Naive thymus-derived CD8-positive, alpha-beta T cell (primary cell): ENCODE data around the gene ZNF180. TPM values are rescaled to one million over a fixed set of nuclear protein-coding genes. Genes with fewer than 3 reads are reported as not detected.
"Not testable (repeated sequence)": the region's sequence is repeated elsewhere in the genome, so short reads cannot be mapped to it uniquely, and the experiment has no call there.

Experiments
- ATAC-seq, 2 donors: fragments of 150-1000 bp; cut with Tn5 transposase in 1 of 2; sonication (Bioruptor Pico), chemical (Tn5 transposase) in 1 of 2; 1 replicate in 1 of 2; 2 replicates in 1 of 2; pipeline ENCODE4 v1.10.0; 2021; ENCODE audit warnings: mild to moderate bottlenecking in 2 of 2, moderate library complexity in 2 of 2
- POLR2A ChIA-PET: fragments of 350-600 bp; sonication (Branson Sonifier 250); formaldehyde crosslinking; loops from one replicate; lab custom pipeline; 2021; ENCODE audit warnings: antibody characterized with exemption; lab: Charles Lee
- DNase-seq, 10 donors: peaks; one replicate each; pipeline versions ENCODE4 v3.0.0 to v3.0.0-alpha.2; 2020 to 2022
- H3K27ac Mint-ChIP-seq, 10 donors: one replicate each; pipeline ENCODE4 v1.8.0; 2020 to 2022; ENCODE audit warnings: mild to moderate bottlenecking in 10 of 10, mixed read lengths in 10 of 10, moderate library complexity in 4 of 10, inconsistent platforms in 1 of 10
- H3K27me3 Mint-ChIP-seq, 5 donors: one replicate each; pipeline ENCODE4 v1.8.0; 2021 to 2022; ENCODE audit warnings: mixed read lengths in 5 of 5
- H3K36me3 Mint-ChIP-seq, 3 donors: one replicate each; pipeline ENCODE4 v1.8.0; 2020 to 2022; ENCODE audit warnings: mixed read lengths in 3 of 3, mild to moderate bottlenecking in 2 of 3, inconsistent platforms in 1 of 3
- H3K4me1 Mint-ChIP-seq, 4 donors: one replicate each; pipeline ENCODE4 v1.8.0; 2021 to 2022; ENCODE audit warnings: mixed read lengths in 4 of 4
- H3K4me3 Mint-ChIP-seq, 10 donors: one replicate each; pipeline ENCODE4 v1.8.0; 2020 to 2022; ENCODE audit warnings: mild to moderate bottlenecking in 10 of 10, mixed read lengths in 10 of 10, moderate library complexity in 6 of 10, inconsistent platforms in 1 of 10
- H3K9me3 Mint-ChIP-seq, 9 donors: one replicate each; pipeline ENCODE4 v1.8.0; 2020 to 2022; ENCODE audit warnings: mixed read lengths in 9 of 9, mild to moderate bottlenecking in 3 of 9, inconsistent platforms in 1 of 9, moderate library complexity in 1 of 9
- polyA plus RNA-seq, 3 donors: library from polyadenylated mRNA; unstranded; fragments of 300-500 nt; fragmentation: Illumina TruSeq; gene quantifications; one replicate each; pipeline ENCODE4 v1.2.3, GENCODE V29; 2021
- total RNA-seq, 8 experiments: library from RNA in 2 of 8; stranded (reverse) in 2 of 8; gene quantifications; one replicate each; pipeline ENCODE4 v1.2.3 and lab custom pipeline; 2021 to 2026

The ZNF180 gene
- total RNA-seq (10 to 100 TPM; 15.6 to 17.0 TPM), polyA plus RNA-seq (10 to 100 TPM in 1 of 3 donors, 1 to 10 TPM in 2; 6.5 to 10.4 (median 7.4) TPM), total RNA-seq (lab: John Stamatoyannopoulos, UW) (14.1 to 46.1 (median 25.2) reads per million in 6 experiments)

DNA sequence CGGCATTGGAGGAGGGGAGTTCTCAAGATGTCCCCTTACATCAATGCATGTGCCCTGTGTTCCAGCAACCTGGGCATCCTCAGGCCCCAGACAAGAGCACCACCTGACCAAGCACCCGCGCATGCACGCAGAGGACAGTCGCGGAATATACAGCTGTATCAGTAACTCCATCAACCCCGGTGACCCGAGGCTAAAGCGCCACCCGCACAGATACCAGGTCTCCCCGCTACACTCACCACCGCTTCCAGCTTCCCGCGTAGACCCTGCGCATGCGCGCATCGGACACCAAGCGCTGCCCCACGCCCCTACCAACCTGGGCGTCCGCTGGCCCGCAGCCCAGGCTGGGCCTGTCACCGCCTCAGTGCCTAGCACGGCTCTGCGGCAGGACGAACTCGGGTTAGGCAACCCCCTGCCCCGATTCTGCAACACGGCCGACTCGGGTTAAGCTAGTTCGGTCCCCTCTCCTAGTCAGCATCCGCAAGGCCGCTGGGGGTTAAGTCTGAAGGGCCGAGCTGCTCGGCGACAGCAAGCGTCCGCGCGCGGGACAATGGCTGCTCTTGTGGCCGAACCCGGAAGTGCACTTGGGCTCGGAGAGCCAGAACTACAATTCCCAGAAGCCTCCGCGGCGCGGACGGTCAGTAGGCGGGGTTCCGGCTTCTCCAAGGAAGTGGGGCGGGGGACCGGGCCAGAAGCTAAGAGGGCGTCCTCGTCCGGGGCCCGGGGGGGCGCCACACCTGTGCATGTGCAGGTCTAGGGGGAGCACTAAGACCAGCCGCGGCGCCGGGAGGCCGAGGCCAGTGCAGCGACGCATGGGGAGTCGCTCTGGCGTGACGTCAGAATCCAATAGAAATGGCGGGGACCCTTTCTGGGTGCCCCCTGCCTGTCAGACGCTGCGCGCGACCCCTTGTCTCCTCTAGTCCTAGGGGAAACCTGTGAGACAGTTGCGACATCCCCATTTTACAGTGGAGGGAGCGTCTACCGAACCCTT, at the start of gene ZNF180:
TSS of gene ZNF180 (minus strand) at position 561 of the 988 bp plus-strand sequence. CDS start 3,188 bp downstream, outside the sequence.
- ATAC-seq, result peak; percentile 92 to 95
- peak; percentile 92 to 98 (median 94) for DNase-seq
- peaks cover 13 to 89% (median 61%) of the 10 kb centered on the region in 9 donors for H3K9me3 Mint-ChIP-seq
- H3K27ac Mint-ChIP-seq, result peak within 1 kb of the TSS; percentile 81 to 97 (median 94)
- peaks cover 4 to 17% (median 7%) of the 10 kb centered on the region in 5 donors for H3K27me3 Mint-ChIP-seq
- peaks cover 29 to 35% (median 33%) of the 10 kb centered on the region in 4 donors for H3K4me1 Mint-ChIP-seq
- peak within 1 kb of the TSS; percentile 92 to 98 (median 95) for H3K4me3 Mint-ChIP-seq
- H3K36me3 Mint-ChIP-seq, result peaks cover 44 to 64% (median 60%) of the 10 kb centered on the region in 3 donors
- POLR2A ChIA-PET, result interaction anchor here (0.9 to 1.5 kb wide), 10 partner anchors 10 to 497 kb away, joined by 3 to 9 read pairs (median 4); partner anchors contain the start of genes ZNF226 and ZNF227

DNA sequence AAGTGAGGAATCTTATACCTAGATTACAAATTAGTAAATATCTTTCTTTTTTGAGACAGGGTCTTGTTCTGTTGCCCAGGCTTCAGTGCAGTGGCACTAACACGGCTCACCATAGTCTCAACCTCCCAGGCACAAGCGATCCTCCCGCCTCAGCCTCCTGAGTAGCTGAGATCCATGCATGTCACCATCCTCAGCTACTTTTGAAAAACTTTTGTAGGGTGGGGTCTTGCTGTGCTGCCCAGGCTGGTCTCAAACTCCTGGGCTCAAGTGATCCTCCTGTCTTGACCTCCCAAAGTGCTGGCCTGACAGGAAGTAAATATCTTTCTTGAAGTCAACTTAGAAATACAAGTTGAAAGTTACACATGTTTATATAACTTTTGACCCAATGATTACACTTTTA, 49.2 kb upstream of the ZNF180 start:
- ATAC-seq (no peak), DNase-seq (no peak)
- Mint-ChIP-seq H3K4me3 (no peak overlapping the region), H3K9me3 (peaks cover 3 to 36% (median 15%) of the 10 kb centered on the region in 9 donors), H3K4me1 (peaks cover 0 to 6% (median 0%) of the 10 kb centered on the region in 4 donors), H3K27me3 (peaks cover 15 to 23% (median 18%) of the 10 kb centered on the region in 5 donors), H3K36me3 (peaks cover 0 to 12% (median 9%) of the 10 kb centered on the region in 3 donors), H3K27ac (no peak overlapping the region)
- POLR2A ChIA-PET, result no interaction called here

DNA sequence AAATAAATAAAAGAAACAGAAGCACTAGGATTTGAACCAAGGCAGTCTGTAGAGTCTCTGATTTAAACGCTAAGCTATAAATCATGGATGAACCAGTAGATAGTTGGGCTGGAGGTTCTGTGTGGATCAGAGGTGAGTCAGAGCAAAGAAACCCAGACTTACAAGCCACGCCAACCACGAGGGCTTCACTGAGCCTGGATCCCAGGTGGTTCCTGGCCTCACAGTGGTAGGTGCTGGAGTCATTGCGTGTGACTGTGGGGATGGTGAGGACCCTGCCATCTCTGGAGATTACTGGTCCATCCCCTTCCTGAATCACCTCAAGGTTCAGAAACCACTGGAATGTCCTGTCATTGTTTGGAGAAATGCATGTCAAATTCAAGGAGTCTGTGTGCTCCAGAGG, 48.4 kb upstream of the ZNF180 start:
- ATAC-seq, result no peak
- peaks cover 20 to 26% (median 20%) of the 10 kb centered on the region in 5 donors for H3K27me3 Mint-ChIP-seq
- no peak for DNase-seq
- no peak overlapping the region for H3K27ac Mint-ChIP-seq
- H3K4me1 Mint-ChIP-seq, result peaks cover 0 to 6% (median 0%) of the 10 kb centered on the region in 4 donors
- H3K9me3 Mint-ChIP-seq, result peaks cover 5 to 39% (median 14%) of the 10 kb centered on the region in 9 donors
- POLR2A ChIA-PET, result no interaction called here
- no peak overlapping the region for H3K4me3 Mint-ChIP-seq
- peaks cover 0 to 19% (median 9%) of the 10 kb centered on the region in 3 donors for H3K36me3 Mint-ChIP-seq

DNA sequence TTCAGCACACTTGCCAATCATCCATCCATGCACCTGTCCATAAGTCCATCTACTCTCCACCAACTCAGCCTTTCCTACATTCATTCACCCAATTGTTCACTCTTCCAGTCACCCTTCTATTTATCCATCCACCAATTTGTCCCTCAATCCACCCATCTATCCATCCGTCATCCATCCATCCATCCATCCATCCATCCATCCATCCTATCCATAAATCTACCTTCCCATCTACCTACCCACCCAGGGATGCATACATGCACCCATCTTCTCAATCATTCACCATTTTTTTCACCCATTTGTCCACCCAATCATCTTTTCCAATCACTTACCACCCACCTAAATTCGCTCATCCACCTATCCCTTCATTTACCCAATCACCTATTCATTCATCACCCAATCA, 43.7 kb upstream of the ZNF180 start:
- Mint-ChIP-seq H3K9me3 (peaks cover 2 to 47% (median 18%) of the 10 kb centered on the region in 9 donors), H3K4me1 (no peaks in the 10 kb centered on the region), H3K36me3 (peaks cover 2 to 24% (median 6%) of the 10 kb centered on the region in 3 donors), H3K27me3 (peaks cover 18 to 55% (median 37%) of the 10 kb centered on the region in 5 donors), H3K4me3 (no peak overlapping the region), H3K27ac (no peak overlapping the region)
- ATAC-seq, result no peak
- DNase-seq, result no peak
- POLR2A ChIA-PET, result no interaction called here

DNA sequence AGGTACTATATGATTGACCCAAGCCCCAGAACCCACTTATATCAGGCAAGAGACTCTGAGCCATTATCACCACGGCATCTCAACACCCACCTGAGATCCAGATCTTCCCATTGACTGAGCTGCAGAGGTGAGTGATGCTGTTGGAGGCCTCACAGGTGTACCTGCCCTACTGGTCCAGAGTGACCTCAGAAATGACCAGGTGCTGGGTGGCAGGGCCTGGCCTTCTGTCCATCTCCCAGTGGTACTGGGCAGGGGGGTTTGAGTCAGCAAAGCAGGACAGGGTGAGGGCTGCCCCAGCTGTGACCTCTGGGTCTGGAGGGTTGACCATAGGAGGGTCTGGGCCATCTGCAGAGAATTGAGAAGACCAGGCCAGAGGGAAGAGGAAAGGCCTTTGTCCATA, 42.3 kb upstream of the ZNF180 start:
- Mint-ChIP-seq H3K4me1 (no peaks in the 10 kb centered on the region), H3K27ac (no peak overlapping the region), H3K36me3 (peaks cover 2 to 27% (median 6%) of the 10 kb centered on the region in 3 donors), H3K27me3 (peaks cover 22 to 66% (median 40%) of the 10 kb centered on the region in 5 donors), H3K9me3 (peaks cover 2 to 48% (median 22%) of the 10 kb centered on the region in 9 donors), H3K4me3 (no peak overlapping the region)
- ATAC-seq (no peak), DNase-seq (no peak)
- POLR2A ChIA-PET, result no interaction called here

DNA sequence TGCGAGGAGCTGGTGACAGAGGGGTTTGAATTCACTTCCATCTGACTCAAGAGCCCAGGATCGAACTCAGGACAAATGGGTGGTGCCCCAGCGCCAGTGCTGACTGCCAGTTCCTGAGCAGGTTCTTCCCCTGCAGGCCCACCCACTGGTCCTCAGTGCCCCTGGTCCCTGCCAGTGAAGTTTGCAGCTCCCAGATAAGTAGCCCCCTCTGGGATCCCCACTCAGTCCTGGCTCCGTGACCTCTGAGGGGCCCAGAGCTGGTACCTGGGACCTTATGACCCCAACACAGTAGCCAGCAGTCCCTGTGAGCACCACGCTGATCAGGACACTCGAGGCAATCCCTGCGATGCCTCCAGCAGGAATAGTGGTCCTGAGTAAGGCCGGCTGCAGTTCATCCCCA, 40.4 kb upstream of the ZNF180 start:
- POLR2A ChIA-PET, result no interaction called here
- ATAC-seq, result no peak
- Mint-ChIP-seq H3K27me3 (peaks cover 27 to 76% (median 47%) of the 10 kb centered on the region in 5 donors), H3K4me3 (no peak overlapping the region), H3K27ac (no peak overlapping the region), H3K36me3 (peaks cover 2 to 27% (median 3%) of the 10 kb centered on the region in 3 donors), H3K9me3 (peaks cover 6 to 65% (median 38%) of the 10 kb centered on the region in 9 donors), H3K4me1 (no peaks in the 10 kb centered on the region)
- DNase-seq, result no peak

DNA sequence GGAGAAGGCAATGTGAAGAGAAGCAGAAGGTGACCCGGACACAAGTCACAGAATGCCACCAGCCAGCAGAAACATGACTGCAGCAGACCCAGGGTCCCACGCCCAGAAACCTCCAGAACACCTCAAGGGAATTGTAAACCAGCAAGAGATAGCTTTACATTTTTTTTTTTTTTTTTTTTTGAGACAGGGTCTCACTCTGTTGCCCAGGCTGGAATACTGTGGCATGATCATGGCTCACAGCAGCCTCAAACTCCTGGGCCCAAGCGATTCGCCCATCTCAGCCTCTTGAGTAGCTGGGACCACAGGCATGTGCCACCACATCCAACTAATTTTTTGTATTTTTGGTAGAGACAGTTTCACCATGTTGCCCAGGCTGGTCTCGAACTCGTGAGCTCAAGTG, 39.7 kb upstream of the ZNF180 start:
- Mint-ChIP-seq H3K27me3 (peaks cover 27 to 81% (median 47%) of the 10 kb centered on the region in 5 donors), H3K9me3 (peaks cover 6 to 73% (median 44%) of the 10 kb centered on the region in 9 donors), H3K36me3 (peaks cover 2 to 27% (median 3%) of the 10 kb centered on the region in 3 donors), H3K4me3 (no peak overlapping the region), H3K4me1 (no peaks in the 10 kb centered on the region), H3K27ac (no peak overlapping the region)
- POLR2A ChIA-PET, result no interaction called here
- ATAC-seq (no peak), DNase-seq (no peak)

DNA sequence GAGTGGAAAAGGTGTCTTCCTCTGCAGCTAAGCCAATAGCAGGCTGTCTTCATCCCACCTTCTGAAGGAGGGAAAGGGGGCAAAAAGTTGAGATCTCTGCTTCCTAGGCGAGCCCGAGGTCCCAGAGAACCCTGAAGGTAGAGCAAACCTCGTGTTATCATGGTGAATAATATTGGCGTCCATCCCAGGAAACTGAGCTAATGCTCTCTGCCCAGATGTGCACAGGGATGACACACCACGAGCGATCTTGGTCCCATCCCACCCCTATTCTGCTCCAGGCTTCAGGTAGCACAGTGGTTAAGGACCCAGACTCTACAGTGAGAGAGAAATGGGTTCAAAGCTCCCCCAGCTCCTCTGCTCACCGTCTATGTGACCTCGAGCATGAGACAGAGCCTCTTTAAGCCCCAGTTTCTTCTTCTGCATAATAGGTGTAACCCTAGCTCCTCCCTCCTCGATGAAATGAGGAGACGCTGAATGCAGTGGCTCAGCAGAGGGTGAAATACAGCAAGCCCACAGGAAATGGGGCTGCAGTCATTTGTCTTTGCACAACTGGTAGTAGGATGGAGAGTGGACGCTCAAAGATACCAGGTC, 39.0 kb upstream of the ZNF180 start:
- POLR2A ChIA-PET, result no interaction called here
- H3K9me3 Mint-ChIP-seq, result peaks cover 6 to 74% (median 43%) of the 10 kb centered on the region in 9 donors
- H3K36me3 Mint-ChIP-seq, result peaks cover 0 to 24% (median 2%) of the 10 kb centered on the region in 3 donors
- no peaks in the 10 kb centered on the region for H3K4me1 Mint-ChIP-seq
- H3K27ac Mint-ChIP-seq, result no peak overlapping the region
- H3K4me3 Mint-ChIP-seq, result no peak overlapping the region
- H3K27me3 Mint-ChIP-seq, result peaks cover 25 to 82% (median 44%) of the 10 kb centered on the region in 5 donors
- no peak for DNase-seq
- ATAC-seq, result no peak

DNA sequence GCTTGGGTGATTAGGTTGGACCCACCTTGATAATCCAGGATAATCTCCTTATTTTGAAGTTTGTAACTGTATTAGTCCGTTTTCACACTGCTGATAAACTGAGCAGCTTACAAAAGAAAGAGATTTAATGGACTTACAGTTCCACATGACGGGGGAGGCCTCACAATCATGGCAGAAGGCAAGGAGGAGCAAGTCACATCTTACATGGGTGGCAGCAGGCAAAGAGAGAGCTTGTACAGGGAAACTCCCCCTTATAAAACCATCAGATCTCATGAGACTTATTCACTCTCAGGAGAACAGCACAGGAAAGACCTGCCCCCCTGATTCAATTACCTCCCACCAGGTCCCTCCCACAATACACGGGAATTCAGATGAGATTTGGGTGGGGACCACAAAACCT, 35.0 kb upstream of the ZNF180 start:
- H3K4me1 Mint-ChIP-seq, POLR2A ChIA-PET, ATAC-seq, DNase-seq, H3K4me3 Mint-ChIP-seq: not testable (repeated sequence)
- Mint-ChIP-seq H3K9me3 (peaks cover 0 to 64% (median 43%) of the 10 kb centered on the region in 9 donors), H3K36me3 (peaks cover 0 to 12% (median 3%) of the 10 kb centered on the region in 3 donors), H3K27me3 (peaks cover 21 to 68% (median 37%) of the 10 kb centered on the region in 5 donors), H3K27ac (peak overlapping the region in 1 of 10 donors; percentile 13)

DNA sequence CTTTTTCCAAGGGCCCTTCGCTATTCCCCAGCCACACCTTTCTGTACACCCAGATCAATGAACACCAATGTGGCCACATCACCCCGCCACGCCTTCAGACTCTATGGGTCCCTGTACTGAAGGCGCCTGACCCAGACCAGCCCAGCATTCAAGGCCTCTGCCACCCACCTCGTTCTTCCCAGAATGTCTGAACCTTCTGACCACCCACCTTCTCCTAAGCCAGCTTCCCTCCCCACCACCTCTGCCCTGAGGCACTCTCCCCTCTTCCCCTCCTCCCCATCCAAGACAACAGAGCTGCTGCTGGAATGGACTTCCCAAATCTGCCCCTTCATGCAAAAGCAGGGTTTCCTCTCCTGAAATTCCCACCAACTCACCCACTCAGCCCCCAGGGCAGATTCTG, 32.5 kb upstream of the ZNF180 start:
- H3K36me3 Mint-ChIP-seq, result peaks cover 2 to 11% (median 3%) of the 10 kb centered on the region in 3 donors
- H3K27me3 Mint-ChIP-seq, result peaks cover 19 to 66% (median 39%) of the 10 kb centered on the region in 5 donors
- ATAC-seq (no peak), DNase-seq (no peak)
- POLR2A ChIA-PET, result no interaction called here
- no peak overlapping the region for H3K4me3 Mint-ChIP-seq
- no peaks in the 10 kb centered on the region for H3K4me1 Mint-ChIP-seq
- H3K27ac Mint-ChIP-seq, result no peak overlapping the region
- H3K9me3 Mint-ChIP-seq, result peaks cover 0 to 68% (median 37%) of the 10 kb centered on the region in 9 donors

DNA sequence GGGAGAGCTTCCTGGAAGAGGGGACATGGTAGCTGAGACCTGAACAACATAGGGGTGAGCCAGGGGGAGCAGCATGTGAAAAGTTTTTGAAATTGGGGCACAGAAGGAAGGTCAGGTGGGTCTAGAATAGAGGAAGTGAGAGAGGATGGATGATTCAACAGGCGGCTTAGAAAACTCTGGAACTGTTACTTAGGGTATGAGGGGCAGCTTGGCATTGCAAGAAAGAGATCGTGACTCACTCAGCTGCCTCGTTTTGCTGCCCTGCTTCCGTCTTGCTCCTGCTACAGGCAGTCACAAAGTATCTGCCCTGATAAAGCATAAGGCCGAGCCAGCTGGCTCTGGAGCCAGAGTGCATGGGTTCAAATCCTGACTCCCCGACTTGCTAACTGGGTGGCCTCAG, 30.5 kb upstream of the ZNF180 start:
- Mint-ChIP-seq H3K9me3 (peaks cover 0 to 63% (median 25%) of the 10 kb centered on the region in 9 donors), H3K27ac (no peak overlapping the region), H3K27me3 (peaks cover 12 to 59% (median 33%) of the 10 kb centered on the region in 5 donors), H3K4me1 (no peaks in the 10 kb centered on the region), H3K36me3 (peaks cover 2 to 12% (median 3%) of the 10 kb centered on the region in 3 donors), H3K4me3 (no peak overlapping the region)
- POLR2A ChIA-PET, result interaction anchor here (0.7 kb wide), 2 partner anchors 158 to 1993 kb away, joined by 3 read pairs; no protein-coding TSS in a partner anchor
- ATAC-seq (no peak), DNase-seq (no peak)

DNA sequence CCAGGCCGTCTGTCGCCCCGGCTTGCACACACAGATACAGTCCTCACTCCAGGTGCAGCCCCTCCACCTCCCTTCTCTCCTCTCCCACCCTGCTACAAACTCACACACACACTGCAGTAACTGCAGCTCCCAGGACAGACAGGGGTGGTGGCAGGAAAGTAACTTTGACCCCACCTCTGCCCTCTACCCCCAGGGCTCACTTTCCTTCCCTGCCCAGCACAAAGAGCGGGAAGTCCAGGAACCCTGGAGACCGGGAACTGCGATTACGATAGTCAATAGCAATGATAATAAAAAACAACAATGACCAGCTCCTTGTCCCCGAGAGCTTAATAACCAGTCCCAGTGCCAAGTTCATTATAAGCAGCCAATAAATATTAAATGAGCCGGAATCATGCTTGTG, 29.2 kb upstream of the ZNF180 start, which contains the start of gene CEACAM20:
TSS of gene CEACAM20 (minus strand) at position 140 of the 400 bp plus-strand sequence. CDS start 166 bp downstream, outside the sequence.
- ATAC-seq, result no peak
- Mint-ChIP-seq H3K4me1 (no peaks in the 10 kb centered on the region), H3K9me3 (peaks cover 0 to 58% (median 17%) of the 10 kb centered on the region in 9 donors), H3K4me3 (no peak within 1 kb of the TSS), H3K27ac (no peak within 1 kb of the TSS), H3K27me3 (peaks cover 12 to 51% (median 35%) of the 10 kb centered on the region in 5 donors), H3K36me3 (peaks cover 2 to 12% (median 3%) of the 10 kb centered on the region in 3 donors)
- no peak for DNase-seq
- POLR2A ChIA-PET, result no interaction called here
